ENCODE measurements around the gene MYO15B.

DNA sequence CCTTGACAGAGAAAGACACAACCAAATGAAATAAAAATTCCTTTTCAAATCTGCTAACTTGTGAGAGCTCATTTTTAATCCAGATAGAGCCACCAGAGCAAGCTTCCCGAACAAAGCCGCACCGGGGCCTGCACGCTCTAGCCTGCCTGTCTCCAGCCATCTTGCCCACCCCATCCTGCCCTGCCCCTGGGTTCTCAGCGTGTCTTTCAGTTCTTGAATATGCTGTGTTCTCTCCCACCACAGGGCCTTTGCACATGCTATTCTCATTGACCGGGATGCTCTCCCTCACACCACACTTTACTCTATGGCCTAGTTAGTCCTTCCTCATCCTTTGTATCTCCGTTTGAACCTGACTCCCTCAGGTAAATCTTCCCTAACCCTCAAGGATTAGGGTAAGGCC, 60.3 kb downstream of the MYO15B start:
- TF ChIP-seq GATA2 (IDR thresholded peaks at IDR 0.05; ENCODE audit: low read depth, low read length) (no peak), GATA3 (IDR thresholded peaks at IDR 0.05; ENCODE audit: low read depth, low read length) (no peak)

Measured in SH-SY5Y (cell line).